Measurements from ENCODE around the gene SMCHD1.

SMCHD1 gene
- total RNA-seq: 1,495 reads per million, percentile 100 among the genes with 10 or more reads in this experiment

DNA sequence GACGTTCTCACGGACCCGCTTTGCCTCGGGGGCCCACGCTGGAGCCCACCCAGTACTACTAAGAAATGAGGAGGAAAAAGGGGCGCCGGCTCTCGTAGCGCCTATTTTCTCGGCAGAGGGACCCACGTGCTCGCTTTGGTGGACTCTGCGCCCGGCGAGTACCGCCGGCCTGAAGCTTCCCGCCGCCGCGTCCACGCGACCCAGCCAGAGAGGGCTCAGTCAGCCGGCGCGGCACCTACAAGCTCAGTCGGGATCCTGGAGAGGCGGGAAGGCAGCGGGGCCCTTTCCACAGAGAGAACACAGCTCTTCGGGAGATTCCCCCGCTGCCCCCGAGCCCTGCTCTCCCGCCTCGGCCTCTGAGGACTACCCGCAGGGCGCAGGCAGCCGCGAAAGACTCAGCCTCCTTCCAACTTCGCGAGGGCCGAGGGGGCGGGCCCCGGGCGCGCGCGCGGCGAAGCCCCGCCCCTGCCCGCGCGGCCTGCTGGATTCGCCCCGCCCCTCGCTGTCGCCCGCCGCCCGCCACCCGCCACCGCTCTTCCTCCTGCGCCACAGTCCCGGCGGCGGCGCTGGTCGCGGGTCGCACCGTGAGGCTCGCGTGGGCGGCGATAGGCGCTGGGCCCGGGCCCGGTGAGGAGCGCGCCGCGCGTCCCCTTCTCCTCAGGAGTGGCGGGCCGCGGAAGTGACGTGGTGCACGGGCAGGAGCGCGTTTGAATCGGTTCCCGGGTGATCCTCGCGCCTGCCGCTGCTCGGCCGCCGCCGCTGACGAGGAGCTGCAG, at the start of gene SMCHD1:
TSS of gene SMCHD1 (plus strand) at position 549 of the 776 bp plus-strand sequence. CDS start 350 bp downstream, outside the sequence.
- DNase-seq: peak; percentile 82

DNA sequence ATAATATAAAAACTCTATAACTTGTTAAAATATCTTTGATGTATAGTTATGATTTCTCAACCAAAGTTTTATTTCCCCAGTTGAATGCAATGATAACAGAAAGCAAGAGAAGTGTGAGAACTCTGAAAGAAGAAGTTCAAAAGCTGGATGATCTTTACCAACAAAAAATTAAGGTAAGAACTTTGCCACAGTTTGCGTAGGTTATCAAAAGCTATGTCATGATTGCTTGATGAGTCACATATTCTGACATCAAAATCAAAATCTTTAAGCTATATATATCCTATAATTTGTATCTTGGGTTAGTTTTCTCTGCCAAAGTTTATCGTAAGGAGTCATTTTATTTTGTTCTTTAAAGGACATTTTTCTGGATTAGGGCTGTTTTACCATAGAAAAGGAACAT, 49.2 kb upstream of the SMCHD1 start:
- DNase-seq: no peak

DNA sequence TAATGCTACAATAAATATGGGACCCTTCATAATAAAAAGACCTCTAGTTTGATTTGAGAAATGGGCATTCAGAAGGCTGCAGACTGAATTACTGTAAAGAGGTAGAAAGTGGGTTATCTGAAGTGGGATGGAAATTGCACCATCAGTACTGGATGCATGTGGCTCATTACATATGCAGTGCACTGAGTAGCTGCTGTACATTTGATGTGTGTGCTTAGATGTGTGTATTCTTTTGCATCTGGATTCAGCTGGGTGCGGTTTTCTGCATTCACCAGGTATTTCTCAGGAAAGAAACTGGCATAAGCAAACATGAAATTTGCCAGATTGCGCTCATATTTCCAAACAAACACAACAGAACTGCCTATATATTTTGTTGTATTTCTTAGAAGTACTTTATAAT, 45.9 kb upstream of the SMCHD1 start:
- no peak for DNase-seq

DNA sequence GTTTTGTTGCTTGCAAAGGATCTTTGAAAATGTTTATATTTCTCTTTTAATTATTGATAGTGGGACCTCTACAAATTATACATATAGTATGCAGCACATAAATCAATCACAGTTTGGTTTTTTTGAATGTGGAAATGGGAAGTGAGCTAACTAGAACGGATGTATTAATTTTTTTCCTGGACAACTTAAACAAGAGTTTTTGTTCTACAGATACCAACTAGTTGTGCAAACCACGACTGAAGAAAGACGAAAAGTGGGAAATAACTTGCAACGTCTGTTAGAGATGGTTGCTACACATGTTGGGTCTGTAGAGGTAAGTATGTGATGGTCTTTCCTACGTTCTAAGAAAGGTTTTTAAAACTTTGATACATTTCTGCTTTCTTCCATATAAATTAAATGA, 45.0 kb upstream of the SMCHD1 start:
- no peak for DNase-seq

DNA sequence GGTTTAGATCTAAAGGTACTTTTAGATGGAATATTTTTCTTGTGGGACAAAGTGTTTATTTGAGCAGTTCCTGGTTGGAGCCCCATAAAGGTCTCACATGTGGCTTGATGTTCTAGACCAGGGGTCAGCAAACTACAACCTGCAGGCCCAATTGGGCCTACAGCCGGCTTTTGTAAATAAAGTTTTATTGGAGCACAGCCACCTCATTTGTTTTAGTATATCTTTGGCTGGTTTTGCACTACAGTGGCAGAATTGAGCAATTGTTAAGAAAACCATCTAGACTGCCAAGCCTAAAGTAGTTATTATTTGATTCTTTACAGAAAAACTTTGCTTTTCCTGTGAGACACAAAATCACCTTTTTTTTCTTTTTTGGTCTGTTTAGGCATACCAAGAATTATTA, 42.5 kb upstream of the SMCHD1 start:
- no peak for DNase-seq

DNA sequence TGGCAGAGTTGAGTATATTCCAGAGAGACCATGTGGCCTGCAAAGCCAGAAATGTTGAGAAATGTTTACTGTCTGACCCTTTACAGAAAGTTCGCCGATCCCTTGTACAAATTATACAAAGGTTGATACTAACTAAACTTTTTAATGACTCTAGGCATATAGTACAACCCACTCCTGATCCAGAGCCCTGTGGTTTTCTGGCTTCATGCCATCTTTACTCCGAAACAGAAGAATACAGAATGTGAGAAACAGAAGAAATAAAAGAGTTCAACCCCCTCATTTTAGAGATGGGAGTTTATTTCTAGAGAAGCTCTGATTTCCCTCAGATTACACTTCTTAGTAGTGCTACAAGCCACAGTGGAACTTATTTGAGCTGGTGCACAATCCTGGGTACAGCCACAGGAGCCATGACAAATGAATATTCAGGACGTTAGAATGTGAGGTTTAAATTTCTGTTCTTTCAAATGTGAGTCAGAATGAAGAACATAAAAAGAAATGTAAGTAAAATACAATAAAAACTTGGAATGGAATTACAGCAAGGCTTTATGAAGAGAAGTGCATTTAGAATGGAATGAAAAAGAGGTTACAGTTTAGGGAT, 38.0 kb upstream of the SMCHD1 start:
- DNase-seq: no peak

DNA sequence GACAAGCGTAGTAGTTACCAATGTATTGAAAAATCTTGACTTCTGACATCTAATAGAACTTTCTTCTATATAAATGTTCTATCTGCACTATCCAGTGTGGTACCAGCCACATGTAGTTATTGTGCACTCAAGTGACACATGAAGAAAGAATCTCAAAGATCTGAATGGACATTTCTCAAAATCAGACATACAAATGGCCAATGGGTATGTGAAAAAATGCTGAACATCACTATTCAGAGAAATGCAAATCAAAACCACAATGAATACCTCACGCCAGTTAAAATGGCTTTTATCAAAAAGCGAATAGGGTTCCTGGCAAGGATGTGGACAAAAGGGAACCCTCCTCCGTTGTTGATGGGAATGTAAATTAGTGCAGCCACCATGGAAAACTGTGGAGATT, 37.5 kb upstream of the SMCHD1 start:
- no peak for DNase-seq

DNA sequence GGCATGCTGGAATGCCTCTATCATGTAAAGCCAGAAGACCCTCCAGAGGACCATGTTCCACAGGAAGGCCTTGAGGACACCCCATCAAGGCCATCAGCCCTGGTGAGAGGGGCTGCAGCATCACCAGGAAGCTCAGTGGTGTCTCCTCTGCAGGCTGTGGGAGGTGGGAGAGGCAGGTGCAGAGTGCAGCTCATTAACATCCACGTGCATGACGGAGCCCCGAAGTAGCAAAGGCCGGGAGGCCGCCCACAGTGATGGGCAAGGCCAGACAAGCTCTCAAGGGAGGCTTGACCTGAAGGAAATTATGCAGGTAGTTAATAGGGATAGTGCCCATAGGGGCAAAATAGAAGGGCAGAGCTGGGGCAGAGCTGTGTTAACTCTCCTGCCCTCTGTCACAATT, 30.3 kb upstream of the SMCHD1 start:
- no peak for DNase-seq

DNA sequence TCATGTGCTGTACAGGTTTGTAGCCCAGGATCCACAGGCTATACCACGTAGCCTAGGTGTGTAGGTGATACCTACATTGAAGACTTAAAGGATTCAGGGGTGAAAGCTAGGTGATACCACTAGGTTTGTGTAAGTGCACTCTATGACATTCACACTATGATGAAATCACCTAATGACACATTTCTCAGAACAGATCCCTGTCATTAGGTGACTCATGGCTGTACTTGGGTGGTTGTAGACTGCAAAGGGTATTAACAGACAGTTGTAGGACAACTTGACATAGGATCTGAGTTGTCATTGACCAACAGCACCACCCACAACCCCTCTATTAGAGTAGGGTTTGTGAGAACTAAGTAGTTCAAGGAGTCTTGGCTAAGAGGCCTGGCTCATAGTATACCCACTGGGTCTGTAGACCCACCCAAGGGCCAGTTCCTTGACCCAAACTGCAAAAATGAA, 27.7 kb upstream of the SMCHD1 start:
- DNase-seq: no peak

DNA sequence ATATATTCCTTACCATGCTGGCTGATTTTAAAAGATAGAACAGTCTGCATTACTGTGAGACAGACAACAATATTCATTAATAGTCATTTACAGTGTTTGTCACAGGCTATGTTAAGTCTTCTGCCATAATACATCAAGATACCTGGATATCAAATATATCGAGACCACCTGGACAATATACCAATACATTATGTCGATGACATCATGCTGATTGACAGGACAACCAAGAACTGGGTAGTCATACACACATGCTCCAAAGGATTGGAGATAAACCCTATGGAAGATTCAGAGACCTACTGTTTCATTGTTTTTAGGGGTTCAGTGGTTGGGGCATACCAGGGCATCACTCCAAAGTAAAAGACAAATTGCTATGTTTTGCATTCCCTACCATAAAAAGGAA, 26.5 kb upstream of the SMCHD1 start:
- no peak for DNase-seq

DNA sequence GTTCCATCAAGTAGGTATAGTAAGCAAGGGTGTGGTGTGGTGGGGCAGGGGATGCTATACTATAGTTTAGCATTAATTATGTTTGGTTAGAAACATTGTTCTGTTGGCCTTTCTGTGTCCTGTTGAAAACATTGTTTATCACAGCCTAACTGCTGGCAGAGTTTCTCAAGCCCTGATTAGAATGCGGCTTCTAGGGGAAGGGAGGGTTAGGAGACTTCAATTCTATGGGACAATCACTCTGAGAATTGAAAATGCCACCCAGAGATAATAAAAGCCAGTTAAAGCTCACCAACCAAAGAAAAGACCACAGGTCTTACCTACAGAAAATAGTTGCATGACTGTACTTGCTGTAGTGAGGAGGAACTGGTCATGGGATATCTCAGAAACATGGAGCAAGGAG, 19.9 kb upstream of the SMCHD1 start:
- DNase-seq: no peak

DNA sequence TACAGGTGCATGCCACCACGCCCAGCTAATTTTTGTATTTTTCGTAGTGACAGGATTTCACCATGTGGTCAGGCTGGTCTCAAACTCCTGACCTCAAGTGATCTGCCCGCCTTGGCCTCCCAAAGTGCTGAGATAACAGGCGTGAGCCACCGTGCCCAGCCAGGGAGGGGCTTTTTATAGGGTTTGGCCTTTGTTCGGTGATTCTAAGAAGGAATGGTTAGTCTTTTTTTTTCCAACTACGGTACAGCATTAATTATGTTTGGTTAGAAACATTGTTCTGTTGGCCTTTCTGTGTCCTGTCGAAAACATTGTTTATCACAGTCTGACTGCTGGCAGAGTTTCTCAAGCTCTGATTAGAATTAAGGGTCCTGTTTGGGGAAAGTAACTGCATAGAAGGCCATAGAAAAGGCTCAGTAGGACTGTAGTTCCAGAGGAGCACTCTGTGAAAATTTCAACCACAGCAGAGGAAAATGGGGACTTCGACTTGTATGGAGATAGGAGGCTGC, 19.3 kb upstream of the SMCHD1 start:
- DNase-seq: no peak

DNA sequence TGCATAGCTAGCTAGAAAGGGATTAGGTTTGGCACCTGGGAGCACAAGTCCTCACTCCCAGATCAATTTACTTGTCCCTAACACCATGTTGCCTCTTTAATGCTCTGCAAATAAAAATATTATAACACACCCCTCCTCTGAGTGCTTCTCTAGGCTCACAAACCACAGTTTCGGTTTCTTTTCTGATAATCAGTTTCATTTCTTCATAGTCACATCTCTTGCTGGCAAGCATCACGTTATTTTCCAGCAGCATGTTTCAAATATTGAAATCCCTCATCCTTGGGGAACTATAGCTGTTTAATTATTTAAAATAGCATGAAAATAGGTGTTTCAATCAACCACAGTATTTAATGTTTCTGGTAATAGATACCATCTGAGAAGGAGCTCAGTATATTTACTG, 13.9 kb upstream of the SMCHD1 start:
- DNase-seq: no peak

DNA sequence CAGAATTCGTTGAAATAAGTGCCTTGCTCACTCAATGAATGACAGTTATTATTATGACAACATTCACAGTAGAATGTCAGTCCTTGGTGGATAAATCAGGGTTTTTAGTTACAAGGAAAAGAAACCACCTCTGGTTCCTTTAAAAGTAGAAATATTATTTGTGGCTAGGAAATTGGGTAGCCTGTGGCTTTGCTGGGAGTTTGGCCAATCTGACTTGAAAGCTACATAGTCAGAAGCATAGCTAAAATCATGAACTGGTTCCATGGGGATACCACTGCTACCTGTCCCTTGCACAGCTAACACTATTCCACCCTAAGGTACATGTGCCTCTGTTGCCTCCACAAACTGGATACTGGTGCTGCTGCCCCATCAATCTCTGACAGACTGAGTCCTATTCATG, 12.8 kb upstream of the SMCHD1 start:
- DNase-seq: no peak

DNA sequence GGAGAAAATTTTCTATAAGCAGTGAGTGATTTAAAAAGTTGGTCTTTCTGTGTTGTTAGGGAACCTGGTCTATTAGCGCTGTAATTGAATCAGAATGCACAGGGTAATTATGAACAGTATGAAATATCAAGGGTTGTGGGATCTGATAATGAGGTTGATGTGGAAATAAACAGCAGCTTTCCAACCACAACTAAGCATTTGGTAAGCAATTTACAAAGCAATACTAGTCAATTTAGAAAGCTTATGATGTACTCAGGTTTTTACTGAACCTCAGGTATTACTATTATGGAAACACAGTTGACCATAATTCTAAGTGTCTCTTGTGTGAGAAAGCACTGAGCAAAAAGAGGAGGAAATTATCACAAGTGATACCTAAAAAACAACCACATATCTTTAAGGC, 11.0 kb upstream of the SMCHD1 start:
- no peak for DNase-seq

DNA sequence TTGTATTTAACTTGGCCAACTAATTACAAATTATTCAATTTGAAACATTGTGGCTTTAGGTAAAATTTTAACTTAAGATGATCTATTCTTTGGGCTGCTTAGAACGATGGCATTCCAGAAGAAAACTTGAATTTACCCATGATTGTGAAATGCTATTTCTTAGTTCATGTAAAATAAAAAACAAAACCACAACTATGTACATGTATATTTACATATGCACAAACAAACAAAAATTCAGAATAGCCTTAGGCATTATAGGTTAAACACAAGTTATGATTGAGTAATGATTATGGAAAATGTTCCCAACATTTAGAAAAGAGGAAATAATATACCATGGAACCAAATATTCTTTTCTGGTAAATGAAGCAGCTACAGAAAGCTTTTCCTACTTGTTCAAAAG, 3.5 kb upstream of the SMCHD1 start:
- DNase-seq: no peak

DNA sequence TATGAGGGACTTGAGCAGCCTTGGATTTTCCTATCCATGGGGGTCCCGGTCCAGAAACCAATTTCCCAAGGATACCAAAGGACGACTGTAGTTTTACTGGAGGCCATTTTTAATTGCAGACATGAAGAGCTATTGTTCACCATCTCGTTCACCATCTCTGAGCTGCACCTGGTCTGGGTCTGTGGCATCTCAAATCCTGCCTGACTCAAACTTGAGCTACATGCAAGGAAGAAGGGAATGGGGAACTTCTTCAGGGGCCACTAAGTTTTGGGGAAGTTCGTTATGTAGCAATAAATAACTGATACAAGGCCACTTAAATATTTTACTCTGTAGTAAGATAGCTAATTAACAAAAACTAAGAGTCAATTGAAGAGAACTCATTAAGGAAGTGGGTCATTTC, 2.1 kb upstream of the SMCHD1 start:
- no peak for DNase-seq

DNA sequence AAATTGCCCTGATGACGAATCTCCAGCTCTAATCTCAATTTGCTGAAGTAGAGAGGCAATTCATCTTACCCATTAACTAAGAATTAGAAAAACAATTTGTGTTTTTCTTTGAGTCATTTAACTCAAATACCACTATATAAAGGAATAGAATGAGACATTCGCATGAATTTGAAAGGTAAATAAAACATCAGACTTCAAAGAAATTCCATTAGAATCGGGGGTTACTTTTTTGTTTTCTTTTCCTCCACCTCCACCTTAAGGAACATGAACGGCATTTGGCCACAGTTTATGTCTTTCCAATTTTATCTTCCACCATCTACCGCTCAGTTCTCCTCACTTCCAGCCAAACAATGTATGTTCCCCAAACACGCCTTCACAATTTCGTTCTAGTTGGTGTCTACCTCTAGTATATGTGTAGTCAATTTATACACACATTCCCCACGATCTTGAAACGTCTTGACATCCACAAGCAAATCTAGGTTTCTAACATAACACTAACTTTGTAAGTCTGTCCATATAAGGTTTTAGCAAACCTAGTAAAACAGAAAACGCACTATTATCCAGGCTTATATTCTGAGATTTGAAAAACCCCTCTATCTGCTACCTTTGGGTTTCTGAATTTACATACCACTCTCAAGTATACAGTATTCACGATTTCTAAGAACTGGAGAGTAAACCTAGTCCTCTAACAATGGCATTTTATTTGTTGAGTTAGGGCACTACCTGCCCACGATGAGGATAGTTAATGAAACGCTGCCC, 1.2 kb upstream of the SMCHD1 start:
- no peak for DNase-seq

DNA sequence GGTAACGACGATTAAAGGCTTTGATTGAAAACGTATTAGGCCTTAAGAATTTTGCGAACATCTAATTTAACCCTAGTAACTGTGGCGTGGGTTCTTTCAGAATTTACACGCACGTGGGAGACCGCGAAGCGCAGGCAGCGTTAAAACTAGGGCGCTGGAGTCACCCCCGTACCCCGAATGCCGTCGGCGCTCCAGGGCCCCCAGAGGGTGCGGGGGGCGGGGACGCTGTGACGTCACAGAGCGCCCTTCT, 673 bp upstream of the SMCHD1 start:
- DNase-seq: peak; percentile 79

DNA sequence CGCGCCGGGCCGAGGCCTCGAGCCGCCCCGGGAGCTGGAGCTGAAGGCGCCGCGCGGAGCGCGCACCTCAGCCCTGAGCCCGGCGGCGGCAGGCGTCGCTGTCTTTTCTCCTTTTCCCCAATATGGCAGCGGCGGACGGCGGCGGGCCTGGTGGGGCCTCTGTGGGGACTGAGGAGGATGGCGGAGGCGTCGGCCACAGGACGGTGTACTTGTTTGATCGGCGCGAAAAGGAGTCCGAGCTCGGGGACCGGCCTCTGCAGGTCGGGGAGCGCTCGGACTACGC, 369 bp downstream of the SMCHD1 start:
- DNase-seq: no peak

DNA sequence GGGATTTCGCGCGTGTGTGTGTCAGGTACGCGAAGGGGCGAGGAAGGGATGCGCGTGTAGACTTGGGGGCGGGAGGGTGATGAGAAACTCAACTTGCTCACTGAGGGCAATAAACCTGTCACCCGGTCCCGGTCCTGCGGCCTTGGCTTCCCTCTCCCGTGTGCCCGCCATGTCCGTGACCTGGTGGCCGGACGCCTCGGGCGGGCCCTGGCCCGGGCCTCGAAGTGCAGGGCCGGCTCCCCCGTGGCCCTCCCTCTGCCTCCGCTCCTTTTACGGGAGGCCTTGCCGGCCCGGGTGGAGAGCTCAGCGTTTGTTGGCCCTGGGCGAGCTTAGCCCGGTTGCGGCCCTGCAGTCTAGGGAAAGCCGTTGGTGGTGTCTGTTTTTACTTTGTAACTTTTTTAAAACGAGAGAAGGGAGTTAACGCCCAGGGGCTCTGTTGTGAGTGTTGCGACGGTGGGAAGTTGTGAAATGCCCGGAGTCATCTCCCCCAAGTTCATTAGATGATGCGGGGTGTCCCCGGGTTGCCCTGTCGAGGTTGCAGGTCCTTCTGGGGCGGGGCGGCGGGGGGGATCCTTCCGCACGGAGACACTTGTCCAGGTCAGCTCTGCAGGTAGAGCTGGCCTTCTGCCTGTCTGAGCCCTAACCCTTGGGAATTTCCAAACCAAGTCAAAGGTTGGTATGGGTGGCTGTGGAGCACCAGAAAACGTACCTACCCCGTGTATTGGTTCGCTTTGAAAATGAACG, 883 bp downstream of the SMCHD1 start:
- peak; percentile 32 for DNase-seq

DNA sequence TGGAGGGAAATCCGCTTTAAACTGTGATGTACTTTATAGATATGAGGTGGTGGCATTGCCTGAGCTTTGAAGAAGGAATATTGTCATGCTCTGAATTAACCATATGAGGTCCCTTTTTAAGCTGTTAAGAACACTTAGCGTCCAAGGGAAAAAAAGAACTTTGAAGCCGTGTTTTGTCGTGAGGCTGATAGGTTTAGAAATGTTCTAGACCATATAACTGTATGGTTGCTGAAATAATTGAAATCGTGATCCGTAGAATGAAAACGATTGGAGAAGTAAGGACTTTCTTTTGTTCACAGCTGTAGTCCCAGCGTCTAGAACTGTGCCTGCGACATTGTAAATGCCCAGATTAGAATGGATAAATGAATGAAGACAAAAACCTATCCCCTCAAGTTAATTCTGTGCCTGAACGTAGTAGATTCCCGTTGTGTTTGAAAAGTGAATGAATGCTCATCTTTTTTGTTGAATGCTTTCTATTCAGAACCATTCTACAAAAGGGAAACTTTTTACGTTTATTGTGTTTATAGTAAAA, 1.5 kb downstream of the SMCHD1 start:
- no peak for DNase-seq

DNA sequence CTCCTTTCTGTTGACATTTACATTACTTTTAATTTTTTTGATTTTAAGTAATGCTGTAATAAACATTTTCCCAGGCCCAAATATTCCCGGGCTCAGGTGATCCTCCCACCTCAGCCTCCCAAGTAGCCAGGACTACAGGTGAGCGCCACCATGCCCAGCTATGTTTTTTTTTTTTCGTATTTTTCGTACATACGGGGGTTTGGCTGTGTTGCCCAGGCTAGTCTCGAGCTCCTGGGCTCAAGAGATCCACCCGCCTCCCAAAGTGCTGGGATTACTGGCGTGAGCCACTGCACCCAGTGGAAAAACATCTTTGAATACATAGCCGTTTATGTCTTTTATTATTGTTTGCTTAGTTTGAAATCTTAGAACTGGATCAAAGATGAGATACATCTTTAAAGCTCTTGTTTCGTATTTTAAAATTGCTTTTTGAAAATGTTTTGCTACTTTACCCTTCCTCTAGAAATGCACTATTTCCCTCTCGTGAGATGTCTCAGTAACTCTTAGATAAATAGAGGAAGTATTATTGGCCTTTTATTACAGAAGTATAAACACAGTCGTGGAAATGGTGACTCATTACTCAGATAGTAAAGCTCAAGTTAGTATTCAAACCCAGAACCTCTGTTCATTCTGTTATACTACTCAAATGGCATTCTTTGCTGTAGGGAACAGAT, 2.4 kb downstream of the SMCHD1 start:
- DNase-seq: no peak
